Measurements from ENCODE around the gene TEAD3. TPM values are rescaled to one million over a fixed set of nuclear protein-coding genes. Genes with fewer than 3 reads are reported as not detected.

TEAD3 gene
- polyA plus RNA-seq, 1 donor from 2014 or later, result 0.10 TPM

- Histone ChIP-seq H3K9me2 (ENCODE audit: insufficient read depth, low read length) (no peaks in the 10 kb centered on the region), H3K9ac (ENCODE audit: low read length) (no peak overlapping the region), H3K4me2 (ENCODE audit: low read length) (no peak overlapping the region), H3F3A (ENCODE audit: insufficient read depth, low read length, poor library complexity, severe bottlenecking) (no peaks in the 10 kb centered on the region), H3K4me3 (ENCODE audit: low read length) (no peak overlapping the region), H4K20me1 (ENCODE audit: insufficient read depth) (no peaks in the 10 kb centered on the region), H3K79me2 (replicated peaks; ENCODE audit: insufficient read depth, low read length) (no peaks in the 10 kb centered on the region), H3K9me3 (ENCODE audit: low read length) (no peaks in the 10 kb centered on the region), H3K27ac (ENCODE audit: low read length) (no peak overlapping the region), H2AFZ (ENCODE audit: low read depth, low read length) (no peak overlapping the region), H3K27me3 (ENCODE audit: insufficient read depth, low read depth, low read length) (peaks cover 31% of the 10 kb centered on the region), H3K36me3 (ENCODE audit: insufficient read depth, low read length) (no peaks in the 10 kb centered on the region)
- TF ChIP-seq, protein P1, sequence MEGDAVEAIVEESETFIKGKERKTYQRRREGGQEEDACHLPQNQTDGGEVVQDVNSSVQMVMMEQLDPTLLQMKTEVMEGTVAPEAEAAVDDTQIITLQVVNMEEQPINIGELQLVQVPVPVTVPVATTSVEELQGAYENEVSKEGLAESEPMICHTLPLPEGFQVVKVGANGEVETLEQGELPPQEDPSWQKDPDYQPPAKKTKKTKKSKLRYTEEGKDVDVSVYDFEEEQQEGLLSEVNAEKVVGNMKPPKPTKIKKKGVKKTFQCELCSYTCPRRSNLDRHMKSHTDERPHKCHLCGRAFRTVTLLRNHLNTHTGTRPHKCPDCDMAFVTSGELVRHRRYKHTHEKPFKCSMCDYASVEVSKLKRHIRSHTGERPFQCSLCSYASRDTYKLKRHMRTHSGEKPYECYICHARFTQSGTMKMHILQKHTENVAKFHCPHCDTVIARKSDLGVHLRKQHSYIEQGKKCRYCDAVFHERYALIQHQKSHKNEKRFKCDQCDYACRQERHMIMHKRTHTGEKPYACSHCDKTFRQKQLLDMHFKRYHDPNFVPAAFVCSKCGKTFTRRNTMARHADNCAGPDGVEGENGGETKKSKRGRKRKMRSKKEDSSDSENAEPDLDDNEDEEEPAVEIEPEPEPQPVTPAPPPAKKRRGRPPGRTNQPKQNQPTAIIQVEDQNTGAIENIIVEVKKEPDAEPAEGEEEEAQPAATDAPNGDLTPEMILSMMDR (IDR thresholded peaks at IDR 0.05; ENCODE audit: poor library complexity, severe bottlenecking), result no peak
- TF ChIP-seq EZH2 (IDR thresholded peaks at IDR 0.05; ENCODE audit: borderline replicate concordance, insufficient read depth, low read length, poor library complexity, severe bottlenecking), result no peak
- TF ChIP-seq MXI1 (conservative IDR thresholded peaks at IDR 0.05; ENCODE audit: poor library complexity, severe bottlenecking), result no peak
- TF ChIP-seq TAF1 (IDR thresholded peaks at IDR 0.05; ENCODE audit: low read depth), result no peak
- no peak for TF ChIP-seq RAD21 (conservative IDR thresholded peaks at IDR 0.05)
- TF ChIP-seq SMC3 (conservative IDR thresholded peaks at IDR 0.05; ENCODE audit: poor library complexity), result no peak
- TF ChIP-seq, protein P2, sequence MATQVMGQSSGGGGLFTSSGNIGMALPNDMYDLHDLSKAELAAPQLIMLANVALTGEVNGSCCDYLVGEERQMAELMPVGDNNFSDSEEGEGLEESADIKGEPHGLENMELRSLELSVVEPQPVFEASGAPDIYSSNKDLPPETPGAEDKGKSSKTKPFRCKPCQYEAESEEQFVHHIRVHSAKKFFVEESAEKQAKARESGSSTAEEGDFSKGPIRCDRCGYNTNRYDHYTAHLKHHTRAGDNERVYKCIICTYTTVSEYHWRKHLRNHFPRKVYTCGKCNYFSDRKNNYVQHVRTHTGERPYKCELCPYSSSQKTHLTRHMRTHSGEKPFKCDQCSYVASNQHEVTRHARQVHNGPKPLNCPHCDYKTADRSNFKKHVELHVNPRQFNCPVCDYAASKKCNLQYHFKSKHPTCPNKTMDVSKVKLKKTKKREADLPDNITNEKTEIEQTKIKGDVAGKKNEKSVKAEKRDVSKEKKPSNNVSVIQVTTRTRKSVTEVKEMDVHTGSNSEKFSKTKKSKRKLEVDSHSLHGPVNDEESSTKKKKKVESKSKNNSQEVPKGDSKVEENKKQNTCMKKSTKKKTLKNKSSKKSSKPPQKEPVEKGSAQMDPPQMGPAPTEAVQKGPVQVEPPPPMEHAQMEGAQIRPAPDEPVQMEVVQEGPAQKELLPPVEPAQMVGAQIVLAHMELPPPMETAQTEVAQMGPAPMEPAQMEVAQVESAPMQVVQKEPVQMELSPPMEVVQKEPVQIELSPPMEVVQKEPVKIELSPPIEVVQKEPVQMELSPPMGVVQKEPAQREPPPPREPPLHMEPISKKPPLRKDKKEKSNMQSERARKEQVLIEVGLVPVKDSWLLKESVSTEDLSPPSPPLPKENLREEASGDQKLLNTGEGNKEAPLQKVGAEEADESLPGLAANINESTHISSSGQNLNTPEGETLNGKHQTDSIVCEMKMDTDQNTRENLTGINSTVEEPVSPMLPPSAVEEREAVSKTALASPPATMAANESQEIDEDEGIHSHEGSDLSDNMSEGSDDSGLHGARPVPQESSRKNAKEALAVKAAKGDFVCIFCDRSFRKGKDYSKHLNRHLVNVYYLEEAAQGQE (IDR thresholded peaks at IDR 0.05; ENCODE audit: borderline replicate concordance), result no peak
- TF ChIP-seq EP300 (conservative IDR thresholded peaks at IDR 0.05; ENCODE audit: poor library complexity, severe bottlenecking), result no peak
- TF ChIP-seq POLR2AphosphoS5 (IDR thresholded peaks at IDR 0.05), result no peak
These were observed 1.4 kb downstream of the TEAD3 start for GRCh38 chr6:35495258-35496035.

DNA sequence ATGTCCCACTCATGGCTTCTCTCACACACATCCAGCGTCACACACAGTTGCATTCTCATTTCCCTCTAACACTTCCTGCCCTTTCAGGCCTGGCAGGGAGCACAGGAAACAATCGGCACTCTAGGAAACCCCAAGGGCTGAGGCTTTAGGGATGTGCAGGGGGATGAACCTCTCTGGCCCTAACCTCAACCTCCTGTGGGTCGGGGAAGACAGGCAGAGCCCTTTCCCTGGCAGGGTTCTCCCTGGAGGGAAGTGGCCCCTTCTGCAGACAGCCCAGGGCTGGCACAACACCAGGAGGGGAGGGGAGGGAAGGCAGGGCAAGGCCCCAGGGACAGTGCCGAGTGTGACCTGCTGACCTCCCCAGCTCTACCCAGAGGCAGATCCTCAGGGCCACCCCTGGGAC, 2.7 kb downstream of the TEAD3 start:
- H3K4me2 ChIP-seq (ENCODE audit: low read length), result no peak overlapping the region
- TF ChIP-seq EZH2 (IDR thresholded peaks at IDR 0.05; ENCODE audit: borderline replicate concordance, insufficient read depth, low read length, poor library complexity, severe bottlenecking) (no peak), POLR2AphosphoS5 (IDR thresholded peaks at IDR 0.05) (no peak), EP300 (conservative IDR thresholded peaks at IDR 0.05; ENCODE audit: poor library complexity, severe bottlenecking) (no peak), RAD21 (conservative IDR thresholded peaks at IDR 0.05) (no peak), SMC3 (conservative IDR thresholded peaks at IDR 0.05; ENCODE audit: poor library complexity) (no peak), TAF1 (IDR thresholded peaks at IDR 0.05; ENCODE audit: low read depth) (no peak), MXI1 (conservative IDR thresholded peaks at IDR 0.05; ENCODE audit: poor library complexity, severe bottlenecking) (no peak)
- TF ChIP-seq, protein P1 (IDR thresholded peaks at IDR 0.05; ENCODE audit: poor library complexity, severe bottlenecking), result no peak
- TF ChIP-seq, protein P2 (IDR thresholded peaks at IDR 0.05; ENCODE audit: borderline replicate concordance), result no peak
- H3K27ac ChIP-seq (ENCODE audit: low read length), result no peak overlapping the region
- H3K27me3 ChIP-seq (ENCODE audit: insufficient read depth, low read depth, low read length), result peaks cover 31% of the 10 kb centered on the region
- no peaks in the 10 kb centered on the region for H3F3A ChIP-seq (ENCODE audit: insufficient read depth, low read length, poor library complexity, severe bottlenecking)
- no peak overlapping the region for H3K4me3 ChIP-seq (ENCODE audit: low read length)
- no peak overlapping the region for H3K9ac ChIP-seq (ENCODE audit: low read length)
- H3K36me3 ChIP-seq (ENCODE audit: insufficient read depth, low read length), result no peaks in the 10 kb centered on the region
- H2AFZ ChIP-seq (ENCODE audit: low read depth, low read length), result no peak overlapping the region
- no peaks in the 10 kb centered on the region for H3K9me3 ChIP-seq (ENCODE audit: low read length)
- no peaks in the 10 kb centered on the region for H3K9me2 ChIP-seq (ENCODE audit: insufficient read depth, low read length)
- H3K79me2 ChIP-seq (replicated peaks; ENCODE audit: insufficient read depth, low read length), result no peaks in the 10 kb centered on the region
- H4K20me1 ChIP-seq (ENCODE audit: insufficient read depth), result no peaks in the 10 kb centered on the region

All from neural cell (in vitro differentiated cells).